ENCODE data around the gene GPR158.

DNA sequence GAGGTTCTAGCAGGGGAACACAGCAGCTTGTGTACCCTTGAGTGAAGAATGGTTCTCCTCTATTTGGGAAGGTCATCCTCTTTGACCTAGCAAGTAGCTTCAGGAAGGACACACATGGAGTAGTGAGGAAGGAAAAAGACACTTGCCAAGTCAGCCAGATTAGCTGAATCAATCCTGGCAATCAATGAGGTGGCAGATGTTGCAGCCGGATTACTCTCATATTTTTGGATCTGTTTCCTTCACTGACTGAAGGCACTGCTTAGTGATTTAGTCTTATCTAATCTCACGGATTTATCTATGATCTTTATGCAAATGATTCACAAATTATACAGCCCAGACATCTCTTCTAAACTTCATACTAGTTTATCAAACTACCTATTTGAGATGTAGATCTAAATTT is 218.8 kb downstream of the GPR158 start:
- TF ChIP-seq POLR2A (IDR thresholded peaks at IDR 0.05; ENCODE audit: control extremely low read depth in 1 of 2, low read depth in 2 of 2, low read length in 2 of 2) (no peak), SP4 (IDR thresholded peaks at IDR 0.05; ENCODE audit: low read length) (no peak), POLR2AphosphoS5 (IDR thresholded peaks at IDR 0.05; ENCODE audit: low read depth, low read length) (no peak), ASH2L (IDR thresholded peaks at IDR 0.05; ENCODE audit: low read length) (no peak), RAD21 (IDR thresholded peaks at IDR 0.05 in 1 of 2, conservative IDR thresholded peaks at IDR 0.05 in 1 of 2; ENCODE audit: low read depth in 2 of 2, low read length in 2 of 2) (no peak), KDM1A (IDR thresholded peaks at IDR 0.05; ENCODE audit: borderline replicate concordance, low read length) (no peak), BRCA1 (IDR thresholded peaks at IDR 0.05; ENCODE audit: low read depth, low read length) (no peak)
